Thymus (tissue), 14 donors: ENCODE measurements around the gene FBXO24. TPM values are rescaled to one million over a fixed set of nuclear protein-coding genes. Genes with fewer than 3 reads are reported as not detected.
"Not testable (repeated sequence)": the region's sequence is repeated elsewhere in the genome, so short reads cannot be mapped to it uniquely, and the experiment has no call there.

Experiments used
- DNase-seq, 9 donors: peaks; one replicate each; pipeline ENCODE4 v3.0.0-alpha.2; 2013; ENCODE audit warnings: low spot score in 9 of 9, low read depth in 6 of 9, missing footprints in 1 of 9
- H3K27ac ChIP-seq, 2 donors: one replicate each; pipeline ENCODE4 v1.5.1; 2013; ENCODE audit warnings: control low read depth in 1 of 2, low read depth in 1 of 2, low read length in 1 of 2, mild to moderate bottlenecking in 1 of 2, moderate library complexity in 1 of 2
- H3K27me3 ChIP-seq, 2 donors: one replicate each; pipeline ENCODE4 v1.5.1; 2013; ENCODE audit warnings: low read length in 1 of 2; ENCODE audit not compliant: control insufficient read depth in 2 of 2, insufficient read depth in 1 of 2
- H3K36me3 ChIP-seq, 2 donors: one replicate each; pipeline ENCODE4 v1.5.1; 2013; ENCODE audit warnings: low read length in 1 of 2, mild to moderate bottlenecking in 1 of 2, moderate library complexity in 1 of 2; ENCODE audit not compliant: control insufficient read depth in 2 of 2, insufficient read depth in 2 of 2
- H3K4me1 ChIP-seq, 2 donors: one replicate each; pipeline ENCODE4 v1.5.1; 2013; ENCODE audit warnings: low read length in 2 of 2; ENCODE audit not compliant: control insufficient read depth in 2 of 2, insufficient read depth in 2 of 2
- H3K4me3 ChIP-seq, 2 donors: one replicate each; pipeline ENCODE4 v1.5.1; 2013; ENCODE audit warnings: low read length in 2 of 2, control low read depth in 1 of 2, mild to moderate bottlenecking in 1 of 2
- H3K9me3 ChIP-seq, 2 donors: one replicate each; pipeline ENCODE4 v1.5.1; 2013; ENCODE audit warnings: low read length in 1 of 2, mild to moderate bottlenecking in 1 of 2; ENCODE audit not compliant: control insufficient read depth in 2 of 2, insufficient read depth in 1 of 2
- WGBS: extraction: QIAGEN DNeasy Blood & Tissue Kit; methylation state at CpG from one replicate; pipeline ENCODE4 v1.1.7; 2013; 5-methylcytosine and 5-hydroxymethylcytosine counted together
- long read RNA-seq, 10 donors: transcript quantifications; one replicate each; lab custom pipeline, GENCODE V29; 2026
- polyA plus RNA-seq: library from polyadenylated mRNA; stranded (reverse); fragments of 200-250 nt; gene quantifications from one replicate; pipeline ENCODE4 v1.2.3, GENCODE V29; 2013
- total RNA-seq: library from RNA; stranded (reverse); fragments of 120-200 nt; gene quantifications from one replicate; pipeline ENCODE4 v1.2.4, GENCODE V29; 2013
- donor health status: healthy.

The FBXO24 gene
- total RNA-seq: 0.19 TPM
- polyA plus RNA-seq: 1.3 TPM
- long read RNA-seq, donor 1: 0 reads
- long read RNA-seq, donor 2: 0 reads
- long read RNA-seq, donor 3: 0 reads
- long read RNA-seq, donor 4: 0 reads
- long read RNA-seq, donor 5, partial matches to known transcripts: 20 of 20 reads
- long read RNA-seq, donor 5, other reads (novel, unspliced or antisense): 0 of 20 reads
- long read RNA-seq, donor 6: 0 reads
- long read RNA-seq, donor 7: 0 reads
- long read RNA-seq, donor 8: 0 reads
- long read RNA-seq, donor 9: 0 reads
- long read RNA-seq, donor 10, partial matches to known transcripts: 30 of 30 reads
- long read RNA-seq, donor 10, other reads (novel, unspliced or antisense): 0 of 30 reads

GRCh38 chr7:100586266-100587025 lies at the start of gene FBXO24:
FBXO24 (plus strand) TSS chr7:100586328; CDS start chr7:100586626, 298 bp downstream.
- Histone ChIP-seq H3K27me3 (peaks cover 4 to 32% of the 10 kb centered on the region in 2 donors), H3K4me1 (peaks cover 15 to 44% of the 10 kb centered on the region in 2 donors), H3K27ac (peak within 1 kb of the TSS; percentile 93 to 99), H3K36me3 (peaks cover 15% of the 10 kb centered on the region in 2 donors), H3K4me3 (peak within 1 kb of the TSS; percentile 91 to 99), H3K9me3 (no peaks in the 10 kb centered on the region)
- WGBS: under 1% methylated on average over 53 of the region's 53 CpGs
- DNase-seq: peak; percentile 98 to 100 (median 100)

GRCh38 chr7:100536695-100537094 lies 49.4 kb upstream of the FBXO24 start:
- not testable (repeated sequence) for H3K27me3 ChIP-seq, H3K9me3 ChIP-seq, H3K27ac ChIP-seq, DNase-seq, H3K36me3 ChIP-seq, H3K4me3 ChIP-seq
- peaks cover 8 to 14% of the 10 kb centered on the region in 2 donors for H3K4me1 ChIP-seq
- WGBS: 96% methylated on average over 2 of the region's 2 CpGs

GRCh38 chr7:100538348-100538653 lies 47.8 kb upstream of the FBXO24 start:
- H3K4me1 ChIP-seq: peaks cover 8 to 14% of the 10 kb centered on the region in 2 donors
- no peak for DNase-seq
- H3K36me3 ChIP-seq: no peaks in the 10 kb centered on the region
- WGBS: 12% methylated on average over 8 of the region's 8 CpGs
- no peaks in the 10 kb centered on the region for H3K9me3 ChIP-seq
- peak overlapping the region; percentile 60 to 69 for H3K27ac ChIP-seq
- peaks cover 0 to 4% of the 10 kb centered on the region in 2 donors for H3K27me3 ChIP-seq
- peak overlapping the region; percentile 33 to 46 for H3K4me3 ChIP-seq

GRCh38 chr7:100538654-100539435 lies 47.3 kb upstream of the FBXO24 start, which contains the start of gene AGFG2:
AGFG2 (plus strand) TSS chr7:100539203; CDS start chr7:100539347, 144 bp downstream.
- WGBS: under 1% methylated on average over 60 of the region's 60 CpGs
- H3K36me3 ChIP-seq: no peaks in the 10 kb centered on the region
- H3K27ac ChIP-seq: peak within 1 kb of the TSS; percentile 60 to 69
- peaks cover 0 to 4% of the 10 kb centered on the region in 2 donors for H3K27me3 ChIP-seq
- peaks cover 8 to 14% of the 10 kb centered on the region in 2 donors for H3K4me1 ChIP-seq
- H3K9me3 ChIP-seq: no peaks in the 10 kb centered on the region
- peak; percentile 95 to 99 (median 99) for DNase-seq
- H3K4me3 ChIP-seq: peak within 1 kb of the TSS; percentile 57 to 87

- WGBS: 1% methylated on average over 44 of the region's 44 CpGs
- Histone ChIP-seq H3K9me3 (no peaks in the 10 kb centered on the region), H3K36me3 (no peaks in the 10 kb centered on the region), H3K27ac (peak overlapping the region in 1 of 2 donors; percentile 58), H3K4me1 (peaks cover 8 to 18% of the 10 kb centered on the region in 2 donors), H3K4me3 (peak overlapping the region; percentile 57 to 87), H3K27me3 (peaks cover 0 to 4% of the 10 kb centered on the region in 2 donors)
- DNase-seq: no peak
These were observed 46.6 kb upstream of the FBXO24 start for GRCh38 chr7:100539436-100540006.

- no peak overlapping the region for H3K27ac ChIP-seq
- WGBS: 85% methylated on average over 6 of the region's 6 CpGs
- H3K4me3 ChIP-seq: peak overlapping the region; percentile 57 to 87
- H3K9me3 ChIP-seq: no peaks in the 10 kb centered on the region
- DNase-seq: no peak
- H3K36me3 ChIP-seq: no peaks in the 10 kb centered on the region
- peaks cover 0 to 4% of the 10 kb centered on the region in 2 donors for H3K27me3 ChIP-seq
- peaks cover 8 to 23% of the 10 kb centered on the region in 2 donors for H3K4me1 ChIP-seq
These were observed 45.9 kb upstream of the FBXO24 start for GRCh38 chr7:100540073-100540723.

- H3K27ac ChIP-seq, H3K4me3 ChIP-seq, H3K27me3 ChIP-seq, H3K9me3 ChIP-seq, DNase-seq, H3K36me3 ChIP-seq: not testable (repeated sequence)
- H3K4me1 ChIP-seq: peaks cover 12 to 34% of the 10 kb centered on the region in 2 donors
- 96% methylated on average over 7 of the region's 7 CpGs for WGBS
These were observed 44.8 kb upstream of the FBXO24 start for GRCh38 chr7:100541309-100541708.

GRCh38 chr7:100543586-100543985 lies 42.5 kb upstream of the FBXO24 start:
- Histone ChIP-seq H3K27ac (no peak overlapping the region), H3K9me3 (no peaks in the 10 kb centered on the region), H3K4me3 (no peak overlapping the region), H3K4me1 (peaks cover 8 to 50% of the 10 kb centered on the region in 2 donors), H3K36me3 (no peaks in the 10 kb centered on the region), H3K27me3 (peaks cover 0 to 4% of the 10 kb centered on the region in 2 donors)
- 95% methylated on average over 1 of the region's 1 CpG for WGBS
- no peak for DNase-seq
